AG08395 (cell line): Measurements from ENCODE around the gene SQSTM1.

ENCODE experiments used
- DNase-seq: peaks from one replicate; pipeline ENCODE4 v3.0.0; 2012; ENCODE audit warnings: mixed read lengths, low spot score

SQSTM1 gene

DNA sequence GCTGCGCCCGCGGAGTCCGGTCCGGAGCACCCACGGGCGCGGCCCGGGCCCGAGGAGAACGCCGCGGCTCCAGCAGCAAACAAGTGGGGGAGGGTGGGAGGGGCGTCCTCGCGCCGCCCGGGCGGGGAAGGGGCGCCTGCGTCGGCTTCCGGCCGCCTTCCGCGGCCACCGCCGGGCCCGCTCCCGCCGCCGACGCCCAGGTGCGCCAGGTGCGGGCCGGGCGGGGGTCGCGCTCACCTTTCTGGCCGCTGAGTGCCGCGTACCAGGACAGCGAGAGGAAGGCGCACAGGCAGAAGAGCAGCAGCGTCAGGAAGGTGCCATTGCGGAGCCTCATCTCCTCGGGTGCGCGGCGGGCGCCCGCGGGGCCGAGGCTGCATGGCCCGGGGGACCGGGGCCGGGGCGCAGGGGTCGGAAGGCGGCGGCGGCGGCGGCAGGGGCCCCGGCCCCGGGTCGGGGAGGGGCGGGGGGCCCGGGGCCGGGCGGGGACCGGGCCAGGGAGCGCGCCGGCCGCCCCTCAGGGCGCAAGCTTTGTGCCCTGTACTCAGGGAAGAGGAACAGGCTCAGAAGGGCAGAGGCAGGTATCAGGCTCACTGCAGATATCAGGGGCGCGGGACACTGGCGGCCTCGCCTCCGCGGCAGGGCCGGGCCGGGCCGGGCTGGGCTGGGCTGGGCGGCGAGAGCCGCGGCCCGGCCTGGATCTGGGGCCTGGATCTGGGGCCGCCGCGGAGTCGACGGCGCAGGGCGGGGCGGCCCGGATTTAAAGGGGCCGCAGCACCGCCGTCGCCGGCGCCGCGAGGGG lies 14.3 kb upstream of the SQSTM1 start, which contains the start of gene MGAT4B:
MGAT4B (minus strand) TSS at position 617 of the 799 bp plus-strand sequence; CDS start at position 334, 283 bp downstream.
- DNase-seq = peak; percentile 89

DNA sequence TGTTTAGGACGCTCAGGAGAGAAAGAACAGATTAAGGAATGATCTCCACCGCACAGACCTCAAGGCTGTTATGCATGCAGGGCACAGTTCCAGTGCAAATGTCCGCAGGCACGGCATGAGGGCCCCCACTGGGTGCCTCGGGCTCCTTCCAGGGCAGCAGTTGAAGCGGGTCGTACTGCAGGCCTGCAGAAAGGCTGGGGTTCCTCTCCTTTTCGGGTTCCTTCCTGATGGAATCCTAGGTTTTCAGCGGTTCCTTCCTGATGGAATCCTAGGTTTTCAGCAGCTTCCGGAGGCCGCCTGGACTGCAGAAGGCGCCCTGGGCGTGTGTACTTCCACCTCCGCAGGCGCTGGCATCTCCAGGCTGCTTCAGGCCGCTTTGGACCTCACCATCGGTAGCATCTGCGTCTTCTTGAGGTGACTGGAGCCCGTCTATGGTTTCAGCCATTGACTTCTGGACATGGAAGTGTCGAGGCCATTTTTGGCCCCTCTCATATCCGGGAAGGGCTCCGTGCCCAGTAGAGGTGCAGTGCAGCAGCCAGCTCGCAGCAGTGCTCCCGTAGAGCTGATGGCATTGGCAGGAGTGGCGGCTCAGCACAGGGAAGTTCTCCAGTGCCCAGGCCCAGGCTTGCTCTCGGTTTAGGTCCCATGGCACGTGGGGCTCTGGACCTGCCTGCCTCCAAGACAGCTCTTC lies 8.4 kb upstream of the SQSTM1 start:
- DNase-seq = no peak

DNA sequence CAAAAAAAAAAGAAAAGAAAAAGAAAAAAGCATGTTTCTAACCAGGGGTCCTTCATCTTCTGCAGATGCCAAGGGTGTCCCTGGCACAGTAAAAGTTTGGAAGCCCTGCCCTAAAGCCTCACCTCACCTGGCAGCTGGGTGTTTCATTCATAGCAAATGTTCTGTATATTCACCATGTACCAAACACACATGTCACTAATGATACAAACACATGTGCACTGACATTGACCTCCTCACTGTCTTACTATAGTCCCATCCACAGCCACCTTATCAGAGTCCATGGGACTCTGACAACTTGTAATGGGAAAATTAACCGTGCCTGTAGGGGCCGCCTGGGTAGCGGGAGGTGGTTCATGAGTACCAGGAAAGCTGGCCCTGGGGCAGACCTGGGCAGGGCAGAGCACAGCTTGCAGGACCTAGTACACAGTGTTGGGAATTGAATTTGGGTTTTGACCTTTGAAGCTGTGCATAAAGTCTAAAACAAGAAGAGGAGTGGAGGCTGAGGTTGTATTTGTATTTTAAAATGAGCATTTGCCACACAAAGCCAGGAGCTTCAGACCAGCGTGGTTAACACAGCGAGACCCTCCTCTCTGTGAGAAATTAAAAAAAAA lies 7.6 kb upstream of the SQSTM1 start:
- no peak for DNase-seq

DNA sequence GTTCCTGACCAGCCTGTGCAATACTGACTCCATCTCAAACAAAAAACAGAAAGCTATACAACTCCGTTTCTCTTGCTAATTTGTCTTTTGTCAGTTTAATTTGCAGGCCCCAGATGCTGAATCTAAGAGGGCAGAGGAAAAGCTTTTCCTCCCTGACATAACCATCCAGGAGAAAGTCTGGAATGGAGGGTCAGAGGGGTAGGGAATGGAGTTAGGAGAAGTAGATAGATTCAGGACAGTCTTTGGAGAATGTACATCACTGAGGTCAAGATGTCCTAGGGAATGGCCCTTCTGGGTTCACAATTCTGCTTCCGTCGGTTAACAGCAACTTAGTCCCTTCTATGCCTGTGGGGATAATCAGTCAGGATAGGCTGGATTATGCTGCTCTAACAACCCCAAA lies 6.6 kb upstream of the SQSTM1 start:
- no peak for DNase-seq

DNA sequence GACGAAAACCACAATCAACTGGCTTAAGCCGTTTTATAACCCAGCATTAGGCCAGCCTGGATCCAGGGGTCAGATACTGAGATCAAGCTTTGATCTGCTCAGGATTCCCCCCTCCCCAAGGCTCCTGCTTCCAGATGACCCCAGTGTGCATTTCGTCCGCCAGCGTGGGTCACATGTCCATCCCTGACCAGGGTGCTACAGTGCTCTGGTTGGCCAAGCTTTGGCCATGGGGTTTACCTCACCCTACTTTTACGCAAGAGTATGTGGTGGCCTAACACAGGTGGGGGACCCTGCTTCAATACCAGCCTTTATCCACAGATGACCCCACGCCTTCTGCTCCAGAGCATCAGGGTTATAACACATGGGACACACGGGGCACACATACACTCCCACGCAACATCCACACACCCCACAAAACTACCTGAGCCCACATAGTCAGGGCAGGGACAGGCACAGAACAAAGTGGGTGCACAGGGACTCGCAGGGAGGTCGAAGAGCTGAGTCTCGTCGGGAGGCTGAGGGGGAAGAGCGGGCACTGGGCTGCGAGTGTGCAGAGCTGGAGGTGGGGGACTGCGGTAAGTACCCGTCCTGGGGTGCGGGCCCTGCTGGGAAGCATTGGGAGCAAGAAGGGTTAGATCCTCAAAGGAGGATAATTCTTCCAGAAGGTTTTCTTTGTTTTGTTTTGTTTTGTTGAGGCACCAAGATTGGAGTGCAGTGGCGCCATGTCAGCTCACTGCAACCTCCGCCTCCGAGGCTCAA lies 5.0 kb upstream of the SQSTM1 start:
- no peak for DNase-seq

DNA sequence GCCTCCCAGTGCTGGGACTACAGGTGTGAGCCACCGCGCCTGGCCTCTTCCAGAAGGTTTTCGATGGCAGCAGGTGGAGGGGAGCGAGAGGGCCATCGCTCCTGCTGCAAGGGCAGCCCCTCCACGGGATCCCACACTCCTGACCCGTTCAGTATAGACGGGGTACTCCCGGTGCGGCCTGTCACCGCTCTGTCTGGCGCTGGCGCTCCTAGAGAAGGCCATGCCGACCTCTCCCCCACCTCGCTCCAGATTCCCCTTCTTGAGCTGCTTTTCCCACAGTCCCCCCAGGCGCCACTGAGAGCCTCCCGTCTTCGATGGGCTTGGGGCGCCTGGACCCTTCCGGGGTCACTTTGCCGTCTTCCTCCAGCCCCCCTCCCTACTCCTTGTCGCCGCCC lies 4.3 kb upstream of the SQSTM1 start:
- no peak for DNase-seq

DNA sequence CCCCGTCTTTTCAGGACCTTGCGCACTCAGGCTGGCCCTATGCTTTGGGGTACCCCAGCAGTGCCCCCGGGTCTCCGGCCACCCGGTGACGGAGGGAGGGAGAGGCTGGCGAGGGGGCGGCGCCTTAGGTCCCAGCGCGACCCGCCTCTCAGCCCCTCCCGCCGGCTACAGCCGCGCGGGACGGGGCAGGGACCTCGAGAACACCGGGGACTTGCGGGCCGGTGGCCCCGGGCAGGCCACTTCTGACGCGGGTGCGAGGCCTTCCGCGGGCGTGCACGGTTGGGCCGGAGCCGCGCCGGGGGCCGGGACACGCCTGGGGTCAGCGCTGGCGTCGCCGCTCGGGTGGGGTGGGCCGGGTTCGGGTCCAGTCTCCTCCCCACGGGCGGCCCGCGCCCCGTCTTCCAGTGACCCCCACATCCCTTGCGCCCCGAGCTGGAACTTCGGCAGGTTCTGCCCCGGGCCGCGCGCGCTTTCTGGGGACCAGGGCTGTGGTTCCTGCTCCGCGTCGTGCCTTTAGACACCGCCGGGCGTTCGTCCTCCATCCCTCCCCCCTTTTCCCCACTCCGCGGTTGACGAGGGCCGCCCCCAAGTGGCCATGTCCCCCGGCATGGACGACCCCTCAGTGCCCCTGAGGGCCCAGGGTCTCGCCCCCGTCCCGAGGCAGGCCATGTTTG lies 3.8 kb upstream of the SQSTM1 start:
- no peak for DNase-seq

DNA sequence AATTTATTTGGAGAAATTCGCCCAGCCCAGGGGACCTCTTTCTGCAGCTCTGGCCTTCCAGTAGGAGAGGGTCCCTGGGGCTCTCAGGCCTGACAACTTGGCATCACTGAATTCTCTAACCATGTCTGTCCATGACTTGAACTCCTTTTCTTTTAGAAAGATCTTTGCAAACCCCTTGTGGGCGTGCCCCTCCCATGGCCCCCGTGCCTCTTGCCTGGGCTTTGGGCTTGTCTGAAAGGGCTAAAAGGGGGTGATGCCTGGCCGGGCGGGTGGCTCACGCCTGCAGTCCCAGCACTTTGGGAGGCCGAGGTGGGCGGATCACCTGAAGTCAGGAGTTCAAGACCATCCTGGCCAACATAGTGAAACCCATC lies 3.2 kb upstream of the SQSTM1 start:
- no peak for DNase-seq

DNA sequence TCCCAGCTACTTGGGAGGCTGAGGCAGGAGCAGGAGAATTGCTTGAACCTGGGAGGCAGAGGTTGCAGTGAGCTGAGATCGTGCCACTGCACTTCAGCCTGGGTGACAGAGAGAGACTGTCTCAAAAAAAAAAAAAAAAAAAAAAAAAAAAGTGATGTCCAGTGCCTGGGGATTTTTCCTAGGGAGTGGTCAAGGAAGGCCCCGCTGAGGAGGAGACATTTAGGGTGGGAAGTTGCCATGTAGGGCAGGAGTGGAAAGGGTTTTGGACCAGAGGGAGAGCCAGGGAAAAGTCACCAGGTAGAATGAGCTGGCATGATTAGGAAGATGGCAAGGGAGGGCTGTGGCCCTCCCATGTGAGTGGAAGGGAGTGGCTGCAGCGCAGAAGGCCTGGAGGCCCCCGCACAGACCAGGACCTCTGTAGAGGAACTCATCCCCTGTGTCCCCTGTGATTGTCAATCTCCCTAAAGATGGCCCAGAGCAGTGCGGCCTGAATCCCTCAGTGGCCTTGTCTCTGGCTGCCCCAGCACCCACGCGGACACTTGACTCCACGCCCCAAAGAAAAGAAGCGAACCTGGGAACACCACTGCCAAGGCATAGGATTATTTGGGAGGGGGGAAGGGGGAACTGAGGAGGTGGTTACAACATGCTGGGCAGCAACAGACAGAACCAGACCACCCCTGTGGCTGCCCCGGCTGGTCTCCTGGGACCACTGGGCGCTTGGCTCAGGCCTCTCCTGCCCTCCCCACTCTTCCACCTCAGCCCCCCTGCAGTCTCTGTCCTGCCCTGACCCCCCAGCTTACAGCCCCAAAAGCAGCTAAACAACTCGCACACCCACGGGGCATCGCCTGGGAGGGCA lies 2.6 kb upstream of the SQSTM1 start:
- no peak for DNase-seq

DNA sequence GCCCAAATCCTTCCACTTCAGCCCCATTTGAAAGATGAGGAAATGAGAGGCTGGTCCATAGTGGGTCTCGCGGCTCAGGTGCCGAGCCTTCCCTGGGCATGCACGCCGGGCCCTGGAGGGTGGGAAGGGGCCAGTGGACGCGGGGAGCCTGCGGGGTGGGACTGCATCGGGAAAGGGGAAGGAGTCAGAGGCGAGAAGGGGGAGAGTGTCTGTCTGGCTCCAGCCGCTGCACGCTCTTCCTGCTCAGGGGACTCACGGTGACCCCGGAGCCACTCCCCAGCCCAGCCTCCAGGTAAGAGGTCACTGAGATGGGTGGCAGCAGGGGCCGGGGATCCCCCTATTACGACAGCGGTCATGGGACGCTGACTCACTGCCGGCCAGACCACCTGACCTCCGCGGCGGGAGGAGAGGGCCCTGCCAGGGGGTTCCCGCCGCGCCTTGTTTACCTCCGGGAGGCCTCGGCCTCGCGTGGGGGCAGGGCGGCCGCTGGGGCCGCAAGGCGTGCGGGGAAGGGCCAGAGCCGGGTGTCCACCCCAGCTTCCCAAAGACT lies 1.9 kb upstream of the SQSTM1 start:
- peak; percentile 88 for DNase-seq

DNA sequence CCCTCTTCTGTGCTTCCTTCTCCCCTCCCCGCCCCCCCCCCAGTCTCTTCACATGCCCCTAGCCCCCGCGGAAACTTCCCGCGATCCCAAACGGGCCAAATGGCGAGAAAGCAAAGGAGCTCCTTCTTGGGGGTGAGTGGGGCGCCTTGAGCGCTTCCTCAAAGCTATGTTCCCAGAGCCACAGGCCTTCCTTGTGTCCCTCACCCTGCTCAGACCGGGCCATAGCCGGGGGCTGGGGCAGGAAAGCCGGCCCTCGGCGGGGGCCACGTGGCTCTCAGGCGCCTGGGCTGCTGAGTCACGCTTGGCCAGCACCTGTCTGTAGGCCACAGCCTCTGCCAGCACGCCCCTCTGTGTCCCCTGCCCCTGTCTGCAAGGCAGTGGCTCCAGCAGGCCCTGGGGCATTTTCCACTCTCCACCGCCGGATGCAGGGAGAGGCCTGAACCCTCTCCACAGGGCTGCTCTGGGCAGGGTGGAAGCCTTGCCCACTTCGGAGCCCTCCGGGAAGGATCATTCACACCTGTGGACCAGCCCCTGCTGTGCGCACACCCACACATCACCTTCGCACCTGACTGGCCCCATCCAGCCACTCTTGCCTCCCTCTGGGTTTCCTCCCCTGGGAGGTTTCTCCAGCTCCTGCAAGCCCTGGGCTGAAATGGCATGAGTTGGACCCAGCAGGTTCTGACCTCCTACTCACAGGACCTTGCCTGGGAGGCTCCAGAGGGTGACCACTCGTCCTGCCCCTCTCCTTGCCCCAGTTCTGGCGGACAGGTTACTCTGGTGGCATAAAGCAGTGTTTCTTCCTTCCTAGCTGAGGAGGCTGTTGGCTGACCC lies 1.2 kb upstream of the SQSTM1 start:
- DNase-seq = peak; percentile 38

DNA sequence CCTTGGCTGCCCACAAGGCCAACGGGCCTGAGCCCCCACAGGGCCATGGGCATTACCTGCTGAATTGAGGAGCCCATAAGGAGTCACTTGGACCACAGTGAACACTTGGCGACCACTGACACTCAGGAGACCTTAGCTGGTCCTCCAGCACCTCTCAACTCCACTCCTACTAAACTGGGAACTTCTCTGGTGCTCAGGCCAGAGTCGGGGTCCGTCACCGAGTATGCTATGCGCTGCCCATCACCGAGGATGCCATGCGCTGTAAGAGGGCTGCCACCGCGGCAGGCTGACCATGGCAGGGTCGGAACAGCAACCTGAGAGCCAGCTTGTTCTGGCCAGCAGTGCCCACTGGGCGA lies 600 bp upstream of the SQSTM1 start:
- no peak for DNase-seq

DNA sequence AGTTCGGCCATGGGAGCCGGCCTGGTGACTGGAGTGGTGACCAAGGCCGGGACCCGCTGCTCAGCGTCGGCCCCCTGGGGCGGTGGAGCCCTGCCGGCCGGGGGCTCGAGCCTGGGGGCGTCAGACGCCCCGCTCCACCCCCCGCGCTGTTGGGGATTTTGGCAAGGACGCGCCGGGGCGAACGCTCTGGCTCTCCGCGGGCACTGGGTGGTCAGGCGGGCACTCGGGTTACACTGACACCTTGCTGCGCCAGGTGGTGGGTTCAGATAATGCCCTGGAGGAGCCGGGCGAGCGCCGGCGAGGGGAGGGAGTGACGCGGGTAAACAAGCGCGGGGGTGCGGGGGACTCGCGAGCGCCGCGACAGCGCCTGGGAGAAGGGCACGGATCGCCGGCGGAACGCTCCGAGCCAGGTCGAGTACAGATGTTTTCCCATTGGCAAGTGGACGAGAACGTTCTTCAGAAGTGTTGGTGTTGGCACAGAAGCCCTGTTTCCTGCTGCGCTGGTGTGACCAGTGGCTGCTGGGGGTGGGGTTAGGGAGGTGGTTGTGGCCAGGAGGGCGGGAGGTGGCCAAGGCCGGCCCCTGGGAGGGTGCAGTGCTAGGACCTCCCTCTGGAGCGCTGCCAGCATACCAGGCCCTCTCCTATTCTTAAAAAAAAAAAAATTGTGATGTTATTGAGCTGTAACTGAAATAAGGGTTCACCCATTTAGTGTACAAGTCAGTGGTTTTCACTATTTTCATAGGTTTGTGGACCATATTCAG lies 773 bp downstream of the SQSTM1 start:
- DNase-seq = peak; percentile 98

DNA sequence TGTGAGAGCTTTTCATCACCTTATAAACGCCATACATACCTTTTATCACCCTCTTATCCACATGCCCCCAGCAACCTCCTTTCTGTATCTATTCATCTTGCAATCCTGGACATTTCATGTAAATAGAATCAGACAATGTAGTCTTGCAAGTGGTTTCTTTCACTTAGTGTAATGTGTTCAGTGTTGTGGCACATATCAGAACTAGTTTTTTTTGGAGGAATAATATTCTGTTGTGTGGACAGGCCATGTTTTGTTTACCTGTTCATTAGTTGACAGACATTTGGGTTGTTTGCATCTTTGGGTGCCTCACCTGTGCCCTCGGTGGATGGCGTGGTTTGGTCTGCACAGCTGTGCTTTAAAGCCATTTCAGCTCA lies 1.3 kb downstream of the SQSTM1 start:
- DNase-seq = no peak

DNA sequence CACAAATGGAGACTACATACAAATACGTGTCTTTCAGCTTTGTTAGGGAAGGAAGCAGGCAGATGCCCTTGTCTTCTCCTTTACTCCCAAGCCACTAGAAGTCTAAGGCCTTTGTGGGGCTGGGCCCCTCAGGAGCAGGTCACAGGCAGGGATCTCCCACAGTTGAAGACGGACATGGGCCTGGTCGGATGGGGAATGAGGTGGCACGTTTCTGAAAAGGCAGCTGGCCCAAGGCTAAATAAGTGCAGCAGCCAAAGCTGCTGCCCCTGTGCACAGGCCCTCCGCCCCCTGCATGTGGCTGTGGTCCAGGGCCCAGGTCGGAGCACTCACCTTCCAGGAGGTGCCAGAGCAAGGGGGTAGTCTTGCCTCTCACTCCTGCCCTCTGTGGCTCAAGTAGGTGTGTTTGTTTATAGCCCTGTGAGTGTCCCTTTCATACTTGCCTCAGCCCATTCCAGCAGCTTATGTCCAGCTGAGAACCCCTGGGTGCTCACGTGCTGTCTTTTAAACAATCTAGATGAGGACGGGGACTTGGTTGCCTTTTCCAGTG lies 1.8 kb downstream of the SQSTM1 start:
- no peak for DNase-seq

DNA sequence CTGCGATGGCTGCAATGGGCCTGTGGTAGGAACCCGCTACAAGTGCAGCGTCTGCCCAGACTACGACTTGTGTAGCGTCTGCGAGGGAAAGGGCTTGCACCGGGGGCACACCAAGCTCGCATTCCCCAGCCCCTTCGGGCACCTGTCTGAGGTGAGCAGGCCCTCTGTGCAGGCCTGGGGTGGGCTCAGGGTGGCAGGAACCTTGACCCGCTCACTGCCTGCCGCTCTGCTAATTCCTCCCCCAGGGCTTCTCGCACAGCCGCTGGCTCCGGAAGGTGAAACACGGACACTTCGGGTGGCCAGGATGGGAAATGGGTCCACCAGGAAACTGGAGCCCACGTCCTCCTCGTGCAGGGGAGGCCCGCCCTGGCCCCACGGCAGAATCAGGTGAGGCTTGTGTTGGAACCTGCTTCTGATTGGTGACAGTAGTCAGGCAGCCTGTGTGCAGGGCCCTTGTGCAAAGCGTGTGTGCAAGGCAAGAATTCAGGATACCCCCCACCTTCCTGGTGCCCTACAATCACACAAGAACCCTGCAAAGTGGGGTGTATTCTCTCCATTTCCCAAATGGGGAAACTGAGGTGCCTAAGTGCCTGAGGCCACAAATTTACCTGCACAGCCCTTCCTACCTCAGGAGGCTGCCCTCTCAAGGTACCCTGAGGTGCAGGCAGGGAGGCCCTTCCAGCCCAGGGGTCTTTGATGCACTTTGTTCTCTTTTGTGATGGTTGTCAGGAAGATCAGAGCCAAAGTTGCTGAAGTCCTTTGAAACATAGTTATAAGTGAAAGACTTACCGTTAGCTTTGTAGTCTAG lies 3.4 kb downstream of the SQSTM1 start:
- no peak for DNase-seq

DNA sequence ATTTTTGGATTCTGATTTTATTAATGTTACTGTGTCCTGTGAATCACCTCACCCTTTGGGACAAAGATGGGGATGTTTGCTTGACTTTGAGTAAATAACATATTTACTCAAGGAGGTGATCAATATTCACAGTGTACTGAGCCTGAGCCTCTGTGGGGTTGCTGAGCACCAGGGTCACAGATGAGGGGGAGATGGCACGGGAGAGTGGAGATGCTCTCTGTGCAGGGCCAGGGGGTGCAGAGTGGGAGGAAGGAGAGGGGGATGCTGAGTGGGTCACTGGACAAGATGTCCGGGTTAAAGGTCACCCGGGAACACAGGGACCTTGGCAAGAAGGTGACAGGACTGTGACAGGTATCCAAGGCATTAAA lies 4.0 kb downstream of the SQSTM1 start:
- DNase-seq = no peak

DNA sequence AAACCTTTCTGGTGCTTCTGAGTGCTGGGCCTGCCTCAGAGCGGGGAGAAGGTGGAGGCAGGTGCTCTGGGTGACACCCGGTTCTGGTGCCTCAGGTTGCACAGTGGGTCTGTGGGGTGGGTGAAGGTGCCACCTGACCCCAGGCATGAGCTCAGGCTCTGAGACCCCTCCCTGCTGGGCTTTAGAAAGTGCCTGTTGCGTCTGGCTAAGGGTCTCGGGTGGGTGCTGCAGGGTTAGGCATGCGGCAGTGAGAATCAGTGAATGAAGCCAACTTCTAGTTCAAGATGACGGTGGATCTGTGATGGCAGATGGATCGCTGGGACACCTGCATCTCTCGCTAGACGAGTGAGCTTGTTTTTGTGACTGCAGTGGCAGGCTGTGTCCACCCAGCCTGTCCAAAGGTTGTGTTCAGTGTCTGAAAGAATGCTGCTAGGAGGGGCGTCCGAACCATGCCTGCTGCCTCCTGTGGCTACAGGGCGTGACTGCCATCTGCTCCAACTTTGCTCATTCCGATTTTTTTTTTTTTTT lies 5.0 kb downstream of the SQSTM1 start:
- peak; percentile 41 for DNase-seq
